SK-N-MC (cell line): Measurements from ENCODE around the gene TMPRSS11B.

Experiments used
- EZH2 ChIP-seq: fragments of 200-600 bp; sonication (generic); IDR thresholded peaks from one replicate; pipeline ENCODE4 v1.6.1; 2017; ENCODE audit warnings: antibody characterized with exemption
- POLR2AphosphoS5 ChIP-seq: IDR thresholded peaks from 2 replicates; pipeline ENCODE4 v1.6.1; 2012; ENCODE audit warnings: mild to moderate bottlenecking, low read depth, low read length, borderline replicate concordance

- TF ChIP-seq POLR2AphosphoS5 (no peak), EZH2 (no peak)
Observed at GRCh38 chr4:68272380-68272779, 26.9 kb upstream of the TMPRSS11B start.
